HEK293 (cell line): Measurements from ENCODE around the gene OR12D1.

Experiments
- ZNF544 ChIP-seq: fragments of 450-650 bp; formaldehyde crosslinking; IDR thresholded peaks from 2 replicates; pipeline ENCODE4 v1.5.0; 2017; ENCODE audit warnings: missing biosample characterization, missing genetic modification characterization
- TF ChIP-seq, protein P1 (sequence below): fragments of 450-650 bp; formaldehyde crosslinking; IDR thresholded peaks from 2 replicates; pipeline ENCODE4 v1.5.1; 2016; ENCODE audit warnings: missing biosample characterization, missing genetic modification characterization

- TF ChIP-seq, protein P1, sequence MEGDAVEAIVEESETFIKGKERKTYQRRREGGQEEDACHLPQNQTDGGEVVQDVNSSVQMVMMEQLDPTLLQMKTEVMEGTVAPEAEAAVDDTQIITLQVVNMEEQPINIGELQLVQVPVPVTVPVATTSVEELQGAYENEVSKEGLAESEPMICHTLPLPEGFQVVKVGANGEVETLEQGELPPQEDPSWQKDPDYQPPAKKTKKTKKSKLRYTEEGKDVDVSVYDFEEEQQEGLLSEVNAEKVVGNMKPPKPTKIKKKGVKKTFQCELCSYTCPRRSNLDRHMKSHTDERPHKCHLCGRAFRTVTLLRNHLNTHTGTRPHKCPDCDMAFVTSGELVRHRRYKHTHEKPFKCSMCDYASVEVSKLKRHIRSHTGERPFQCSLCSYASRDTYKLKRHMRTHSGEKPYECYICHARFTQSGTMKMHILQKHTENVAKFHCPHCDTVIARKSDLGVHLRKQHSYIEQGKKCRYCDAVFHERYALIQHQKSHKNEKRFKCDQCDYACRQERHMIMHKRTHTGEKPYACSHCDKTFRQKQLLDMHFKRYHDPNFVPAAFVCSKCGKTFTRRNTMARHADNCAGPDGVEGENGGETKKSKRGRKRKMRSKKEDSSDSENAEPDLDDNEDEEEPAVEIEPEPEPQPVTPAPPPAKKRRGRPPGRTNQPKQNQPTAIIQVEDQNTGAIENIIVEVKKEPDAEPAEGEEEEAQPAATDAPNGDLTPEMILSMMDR: no peak
- TF ChIP-seq ZNF544 (tag by site-specific recombination): no peak
Measured at GRCh38 chr6:29419516-29419915, 4.8 kb downstream of the OR12D1 start.
